ENCODE results near the gene TTLL5. TPM values are rescaled to one million over a fixed set of nuclear protein-coding genes. Genes with fewer than 3 reads are reported as not detected.
A peak's percentile ranks its signal among the peaks of the same experiment; 100 is the strongest.

The TTLL5 gene
- total and polyA plus RNA-seq, 10 of the 15 experiments (the other 5 are each of a cell fraction or from before 2014, with no cell fraction given) = 3.2 to 25.9 (median 13.8) TPM

GRCh38 chr14:75660630-75661498, at the start of gene TTLL5, which contains the start of gene ERG28 (continued):
- TF ChIP-seq REST (IDR thresholded peaks at IDR 0.05; ENCODE audit: low read depth, low read length) = no peak
- TF ChIP-seq FOS (IDR thresholded peaks at IDR 0.05; ENCODE audit: borderline replicate concordance, extremely low read depth, insufficient read length) = peak; percentile 86
- no peak for TF ChIP-seq HDAC2 (IDR thresholded peaks at IDR 0.05)

GRCh38 chr14:75612157-75612556, 48.9 kb upstream of the TTLL5 start:
- BruUV-seq (replicated peaks) = no TSS peak
- H3K79me2 ChIP-seq (ENCODE audit: control insufficient read depth, insufficient read depth, low read length) = no peaks in the 10 kb centered on the region
- H3K4me1 ChIP-seq (ENCODE audit: control insufficient read depth, insufficient read depth, low read length) = no peaks in the 10 kb centered on the region
- peaks cover 13% of the 10 kb centered on the region for H3K9me3 ChIP-seq (replicated peaks; ENCODE audit: control insufficient read depth, insufficient read depth, low read length)
- DNase-seq (ENCODE audit: low read depth, low spot score) (no peak), FAIRE-seq (no peak), ATAC-seq (no peak)
- no peaks in the 10 kb centered on the region for H3K27me3 ChIP-seq (replicated peaks in 1 of 2; ENCODE audit: control insufficient read depth in 2 of 2, insufficient read depth in 2 of 2, low read length in 1 of 2)
- no peak overlapping the region for H3K4me2 ChIP-seq (ENCODE audit: control insufficient read depth, insufficient read depth)
- SMC1A ChIA-PET (ENCODE audit: uncharacterized antibody, unreplicated experiment) = interaction anchor here (1.0 to 2.1 kb wide), 2 partner anchors 10 to 19 kb away, joined by 4 to 6 read pairs; no protein-coding TSS in a partner anchor
- no peak for TF ChIP-seq NFYA (IDR thresholded peaks at IDR 0.05; ENCODE audit: borderline replicate concordance, low read depth, low read length)
- TF ChIP-seq SMAD1 (IDR thresholded peaks at IDR 0.05; ENCODE audit: low read depth, partially characterized antibody) = no peak
- TF ChIP-seq ZBTB4 (CRISPR knock-in tag; IDR thresholded peaks at IDR 0.05) = no peak
- POLR2A ChIA-PET = interaction anchor here (0.5 kb wide), 1 partner anchor 200 kb away, joined by 3 read pairs; no protein-coding TSS in a partner anchor
- H3K36me3 ChIP-seq (ENCODE audit: control insufficient read depth in 2 of 2, insufficient read depth in 2 of 2, low read length in 1 of 2) = no peaks in the 10 kb centered on the region
- H2AFZ ChIP-seq (ENCODE audit: control insufficient read depth, low read depth, low read length) = no peak overlapping the region
- no peaks in the 10 kb centered on the region for H4K20me1 ChIP-seq (ENCODE audit: control insufficient read depth, insufficient read depth)
- no peak overlapping the region for H3K27ac ChIP-seq (ENCODE audit: control insufficient read depth, insufficient read depth)
- intact Hi-C loops (cut with micrococcal nuclease; ENCODE audit: unreplicated experiment) (no loop called here), in situ Hi-C loops (cut with MboI) (no loop called here)
- CTCF ChIA-PET = interaction anchor here (2.4 kb wide), 1 partner anchor 42 kb away, joined by 9 read pairs; no protein-coding TSS in a partner anchor
- RAD21 ChIA-PET (ENCODE audit: unreplicated experiment) = interaction anchor here (0.6 to 1.0 kb wide), 3 partner anchors 14 to 562 kb away, joined by 3 read pairs; no protein-coding TSS in a partner anchor
- no peak overlapping the region for H3K4me3 ChIP-seq
- H3K9ac ChIP-seq (ENCODE audit: control insufficient read depth, insufficient read depth, low read length) = no peak overlapping the region
- 66% methylated on average over 4 of the region's 4 CpGs for WGBS (ENCODE audit: insufficient coverage, insufficient replicate concordance, low lambda C conversion rate, missing lambda C conversion rate)
